ENCODE results near the gene G6PD.

G6PD gene

GRCh38 chrX:154486052-154486395, 60.6 kb downstream of the G6PD start:
- DNase-seq = peak; percentile 43

- DNase-seq = no peak
Measured at GRCh38 chrX:154485150-154486051, 61.2 kb downstream of the G6PD start.

GRCh38 chrX:154484255-154485149, 62.1 kb downstream of the G6PD start:
- DNase-seq = no peak

GRCh38 chrX:154483325-154483724, 63.3 kb downstream of the G6PD start:
- DNase-seq = no peak

- no peak for DNase-seq
Measured at GRCh38 chrX:154482786-154483185, 63.9 kb downstream of the G6PD start.

GRCh38 chrX:154481911-154482601, 64.6 kb downstream of the G6PD start:
- no peak for DNase-seq

All from activated CD4-positive, alpha-beta T cell treated with anti-CD3 and anti-CD28 coated beads for 48 hours (primary cell).